ENCODE measurements around the gene MARK4.

The MARK4 gene

GRCh38 chr19:45349126-45349415, 98.0 kb downstream of the MARK4 start:
- no peaks in the 10 kb centered on the region for H3K9me2 ChIP-seq (replicated peaks; ENCODE audit: insufficient read depth, low read length)
- no peaks in the 10 kb centered on the region for H3K36me3 ChIP-seq (ENCODE audit: low read length)
- no peak overlapping the region for H2AFZ ChIP-seq (ENCODE audit: low read depth, low read length, severe bottlenecking)
- no peaks in the 10 kb centered on the region for H3K27me3 ChIP-seq (ENCODE audit: low read length)
- H3K4me3 ChIP-seq (ENCODE audit: insufficient read depth, low read length, poor library complexity, severe bottlenecking), result no peak overlapping the region
- no peak overlapping the region for H3K27ac ChIP-seq (ENCODE audit: low read depth, low read length)
- H3F3A ChIP-seq (ENCODE audit: insufficient read depth), result no peaks in the 10 kb centered on the region
- H3K9me3 ChIP-seq (ENCODE audit: insufficient read depth, low read length), result no peaks in the 10 kb centered on the region
- H3K9ac ChIP-seq (ENCODE audit: low read length), result no peak overlapping the region
- no peak overlapping the region for H3K4me2 ChIP-seq (ENCODE audit: low read depth, low read length, poor library complexity, severe bottlenecking)
- TF ChIP-seq EZH2phosphoT487 (conservative IDR thresholded peaks at IDR 0.05; ENCODE audit: low read length) (no peak), CTCF (IDR thresholded peaks at IDR 0.05; ENCODE audit: insufficient read depth, low read length, poor library complexity, severe bottlenecking) (no peak)
- H4K20me1 ChIP-seq (ENCODE audit: low read depth, low read length), result no peaks in the 10 kb centered on the region
- no peaks in the 10 kb centered on the region for H3K79me2 ChIP-seq (ENCODE audit: insufficient read depth, low read length)

DNA sequence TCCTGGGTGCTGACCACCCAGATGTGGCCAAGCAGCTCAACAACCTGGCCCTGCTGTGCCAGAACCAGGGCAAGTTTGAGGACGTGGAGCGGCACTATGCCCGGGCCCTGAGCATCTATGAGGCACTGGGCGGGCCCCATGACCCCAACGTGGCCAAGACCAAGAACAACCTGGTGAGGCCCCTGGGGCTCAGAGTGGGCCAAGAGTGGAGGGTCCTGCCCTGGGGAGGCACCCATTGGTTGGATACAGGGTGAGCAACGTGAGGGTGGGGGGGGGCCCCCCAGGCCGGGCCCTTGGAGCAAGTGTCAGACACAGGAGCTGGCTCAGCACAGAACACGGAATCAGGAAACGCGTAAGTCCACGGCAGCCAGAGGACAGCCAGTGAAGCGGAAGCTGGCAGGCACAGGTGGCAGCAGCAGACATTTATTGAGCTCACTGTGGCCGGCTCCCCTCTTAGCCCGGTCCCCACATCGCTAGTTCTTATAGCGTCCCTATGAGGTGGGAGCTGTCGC, 98.4 kb downstream of the MARK4 start:
- no peak overlapping the region for H2AFZ ChIP-seq (ENCODE audit: low read depth, low read length, severe bottlenecking)
- no peak overlapping the region for H3K27ac ChIP-seq (ENCODE audit: low read depth, low read length)
- TF ChIP-seq CTCF (IDR thresholded peaks at IDR 0.05; ENCODE audit: insufficient read depth, low read length, poor library complexity, severe bottlenecking), result no peak
- TF ChIP-seq EZH2phosphoT487 (conservative IDR thresholded peaks at IDR 0.05; ENCODE audit: low read length), result no peak
- no peak overlapping the region for H3K4me2 ChIP-seq (ENCODE audit: low read depth, low read length, poor library complexity, severe bottlenecking)
- H3K27me3 ChIP-seq (ENCODE audit: low read length), result no peaks in the 10 kb centered on the region
- no peak overlapping the region for H3K9ac ChIP-seq (ENCODE audit: low read length)
- no peak overlapping the region for H3K4me3 ChIP-seq (ENCODE audit: insufficient read depth, low read length, poor library complexity, severe bottlenecking)
- no peaks in the 10 kb centered on the region for H3K9me3 ChIP-seq (ENCODE audit: insufficient read depth, low read length)
- H4K20me1 ChIP-seq (ENCODE audit: low read depth, low read length), result no peaks in the 10 kb centered on the region
- no peaks in the 10 kb centered on the region for H3K36me3 ChIP-seq (ENCODE audit: low read length)
- no peaks in the 10 kb centered on the region for H3F3A ChIP-seq (ENCODE audit: insufficient read depth)
- H3K9me2 ChIP-seq (replicated peaks; ENCODE audit: insufficient read depth, low read length), result no peaks in the 10 kb centered on the region
- no peaks in the 10 kb centered on the region for H3K79me2 ChIP-seq (ENCODE audit: insufficient read depth, low read length)

GRCh38 chr19:45350477-45351058, 99.5 kb downstream of the MARK4 start:
- H3K79me2 ChIP-seq (ENCODE audit: insufficient read depth, low read length), result no peaks in the 10 kb centered on the region
- H3F3A ChIP-seq (ENCODE audit: insufficient read depth), result no peaks in the 10 kb centered on the region
- H3K9ac ChIP-seq (ENCODE audit: low read length), result no peak overlapping the region
- no peak overlapping the region for H3K4me3 ChIP-seq (ENCODE audit: insufficient read depth, low read length, poor library complexity, severe bottlenecking)
- H4K20me1 ChIP-seq (ENCODE audit: low read depth, low read length), result no peaks in the 10 kb centered on the region
- TF ChIP-seq EZH2phosphoT487 (conservative IDR thresholded peaks at IDR 0.05; ENCODE audit: low read length), result no peak
- no peak for TF ChIP-seq CTCF (IDR thresholded peaks at IDR 0.05; ENCODE audit: insufficient read depth, low read length, poor library complexity, severe bottlenecking)
- no peak overlapping the region for H3K27ac ChIP-seq (ENCODE audit: low read depth, low read length)
- H2AFZ ChIP-seq (ENCODE audit: low read depth, low read length, severe bottlenecking), result no peak overlapping the region
- H3K27me3 ChIP-seq (ENCODE audit: low read length), result no peaks in the 10 kb centered on the region
- no peaks in the 10 kb centered on the region for H3K36me3 ChIP-seq (ENCODE audit: low read length)
- H3K4me2 ChIP-seq (ENCODE audit: low read depth, low read length, poor library complexity, severe bottlenecking), result no peak overlapping the region
- H3K9me2 ChIP-seq (replicated peaks; ENCODE audit: insufficient read depth, low read length), result no peaks in the 10 kb centered on the region
- H3K9me3 ChIP-seq (ENCODE audit: insufficient read depth, low read length), result no peaks in the 10 kb centered on the region

All from SU-DHL-6 (cell line).